ENCODE measurements around the gene MEGF11.

DNA sequence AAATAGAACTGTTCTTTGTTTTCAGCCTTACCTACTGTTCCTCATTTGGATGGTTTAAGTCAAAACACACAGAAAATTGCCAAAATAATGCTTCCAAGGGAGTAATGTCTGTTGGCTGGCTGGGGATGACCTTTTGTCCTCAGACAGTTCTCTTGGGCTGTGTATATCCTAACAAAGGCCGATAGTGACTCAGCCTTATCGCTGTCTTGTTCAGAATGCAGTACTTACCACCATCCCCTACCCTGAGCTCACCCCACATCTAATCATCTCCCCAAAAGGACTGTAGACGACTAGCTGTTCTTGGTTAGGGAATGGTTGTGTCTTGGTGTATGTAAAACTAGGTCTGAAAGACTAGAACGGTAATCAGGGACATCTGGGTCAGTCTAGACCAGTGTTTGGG is 349.2 kb downstream of the MEGF11 start:
- TF ChIP-seq CTCF (conservative IDR thresholded peaks at IDR 0.05) (no peak), EZH2 (IDR thresholded peaks at IDR 0.05; ENCODE audit: low read depth) (no peak)
